CMK (cell line): ENCODE results near the gene SRRM1.
"Not testable (repeated sequence)": the region's sequence is repeated elsewhere in the genome, so short reads cannot be mapped to it uniquely, and the experiment has no call there.

Source experiments
- DNase-seq: peaks from one replicate; pipeline ENCODE4 v3.0.0-alpha.2; 2010; ENCODE audit warnings: low read depth

SRRM1 gene

DNA sequence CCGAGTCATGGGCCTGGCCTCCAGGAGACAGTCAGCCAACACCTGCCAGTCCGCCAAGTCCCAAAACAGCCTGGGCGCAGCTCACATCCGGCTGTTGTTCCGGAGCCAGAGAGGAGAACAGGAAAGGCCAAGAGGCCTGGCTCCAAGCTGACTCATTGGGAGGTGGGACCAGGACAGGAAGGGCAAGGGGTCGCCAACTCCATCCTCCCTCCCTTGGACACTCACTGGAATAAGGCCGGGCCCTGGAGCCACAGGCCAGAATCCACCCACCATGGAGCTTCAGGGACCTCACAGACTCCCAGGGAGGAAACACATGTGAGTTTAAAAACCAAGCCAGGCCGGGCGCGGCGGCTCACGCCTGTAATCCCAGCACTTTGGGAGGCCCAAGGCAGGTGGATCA is 77.0 kb downstream of the SRRM1 start:
- no peak for DNase-seq

DNA sequence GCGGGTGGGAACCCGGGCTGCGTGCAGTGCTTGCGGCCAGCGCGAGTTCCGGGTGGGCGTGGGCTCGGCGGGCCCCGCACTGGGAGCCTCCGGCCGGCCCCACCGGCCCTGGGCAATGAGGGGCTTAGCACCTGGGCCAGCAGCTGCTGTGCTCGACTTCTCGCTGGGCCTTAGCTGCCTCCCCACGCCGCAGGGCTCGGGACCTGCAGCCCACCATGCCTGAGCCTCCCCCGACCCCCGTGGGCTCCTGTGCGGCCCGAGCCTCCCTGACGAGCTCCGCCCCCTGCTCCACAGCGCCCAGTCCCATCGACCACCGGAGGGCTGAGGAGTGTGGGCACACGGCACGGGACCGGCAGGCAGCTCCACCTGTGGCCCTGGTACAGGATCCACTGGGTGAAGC is 78.4 kb downstream of the SRRM1 start:
- DNase-seq = no peak

DNA sequence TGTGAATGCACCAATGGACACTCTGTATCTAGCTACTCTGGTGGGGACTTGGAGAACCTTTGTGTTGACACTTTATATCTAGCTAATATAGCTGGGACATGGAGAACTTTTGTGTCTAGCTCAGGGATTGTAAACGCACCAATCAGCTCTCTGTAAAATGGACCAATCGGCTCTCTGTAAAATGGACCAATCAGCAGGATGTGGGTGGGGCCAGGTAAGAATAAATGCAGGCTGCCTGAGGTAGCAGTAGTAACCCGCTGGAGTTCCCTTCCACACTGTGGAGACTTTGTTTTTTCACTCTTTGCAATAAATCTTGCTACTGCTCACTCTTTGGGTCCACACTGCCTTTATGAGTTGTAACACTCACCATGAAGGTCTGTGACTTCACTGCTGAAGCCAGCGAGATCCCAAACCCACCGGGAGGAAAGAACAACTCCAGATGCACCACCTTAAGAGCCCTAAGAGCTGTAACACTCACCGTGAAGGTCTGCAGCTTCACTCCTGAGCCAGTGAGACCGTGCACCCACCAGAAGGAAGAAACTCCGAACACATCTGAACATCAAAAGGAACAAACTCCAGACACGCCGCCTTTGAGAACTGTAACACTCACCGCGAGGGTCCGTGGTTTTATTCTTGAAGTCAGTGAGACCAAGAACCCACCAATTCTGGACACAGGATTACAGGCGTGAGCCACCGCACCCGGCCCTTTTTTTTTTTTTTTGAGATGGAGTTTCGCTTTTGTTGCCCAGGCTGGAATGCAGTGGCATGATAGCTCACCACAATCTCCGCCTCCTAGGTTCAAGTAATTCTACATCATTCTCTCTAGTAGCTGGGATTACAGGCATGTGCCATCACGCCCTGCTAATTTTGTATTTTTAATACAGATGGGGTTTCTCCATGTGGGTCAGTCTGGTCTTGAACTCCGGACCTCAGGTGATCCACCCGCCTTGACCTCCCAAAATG is 79.3 kb downstream of the SRRM1 start:
- DNase-seq = not testable (repeated sequence)
